K562 treated with DMSO at 1 percent for 24 hours (cell line): ENCODE data around the gene OR5AC2. TPM values are rescaled to one million over a fixed set of nuclear protein-coding genes. Genes with fewer than 3 reads are reported as not detected.

ENCODE experiments used
- total RNA-seq: library from RNA; unstranded; fragments of 300-600 nt; gene quantifications from 2 replicates; pipeline ENCODE4 v1.2.3, GENCODE V29; 2022; ENCODE audit warnings: low read depth; ENCODE audit not compliant: insufficient read depth

OR5AC2 gene, protein sequence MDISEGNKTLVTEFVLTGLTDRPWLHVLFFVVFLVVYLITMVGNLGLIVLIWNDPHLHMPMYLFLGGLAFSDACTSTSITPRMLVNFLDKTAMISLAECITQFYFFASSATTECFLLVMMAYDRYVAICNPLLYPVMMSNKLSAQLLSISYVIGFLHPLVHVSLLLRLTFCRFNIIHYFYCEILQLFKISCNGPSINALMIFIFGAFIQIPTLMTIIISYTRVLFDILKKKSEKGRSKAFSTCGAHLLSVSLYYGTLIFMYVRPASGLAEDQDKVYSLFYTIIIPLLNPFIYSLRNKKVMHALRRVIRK
- total RNA-seq = not detected in 2 replicates

DNA sequence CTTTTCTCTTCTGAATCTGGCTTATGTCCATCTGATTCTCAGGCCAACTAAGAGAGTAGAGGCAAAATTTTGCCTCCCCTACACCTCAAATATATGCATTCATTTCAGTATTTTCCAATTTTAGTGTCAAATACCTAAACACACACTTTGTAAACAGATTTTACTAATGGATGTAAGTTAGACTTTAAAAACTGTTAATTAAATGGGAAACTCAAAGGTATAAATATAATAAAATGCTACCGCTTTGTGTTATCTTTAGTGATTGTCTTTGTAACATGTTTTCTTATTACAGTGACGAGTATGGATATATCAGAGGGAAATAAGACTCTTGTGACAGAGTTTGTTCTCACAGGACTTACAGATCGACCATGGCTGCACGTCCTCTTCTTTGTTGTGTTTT, at the start of gene OR5AC2:
TSS of gene OR5AC2 (plus strand) at position 301 of the 400 bp plus-strand sequence. CDS start at position 301, 0 bp downstream.

DNA sequence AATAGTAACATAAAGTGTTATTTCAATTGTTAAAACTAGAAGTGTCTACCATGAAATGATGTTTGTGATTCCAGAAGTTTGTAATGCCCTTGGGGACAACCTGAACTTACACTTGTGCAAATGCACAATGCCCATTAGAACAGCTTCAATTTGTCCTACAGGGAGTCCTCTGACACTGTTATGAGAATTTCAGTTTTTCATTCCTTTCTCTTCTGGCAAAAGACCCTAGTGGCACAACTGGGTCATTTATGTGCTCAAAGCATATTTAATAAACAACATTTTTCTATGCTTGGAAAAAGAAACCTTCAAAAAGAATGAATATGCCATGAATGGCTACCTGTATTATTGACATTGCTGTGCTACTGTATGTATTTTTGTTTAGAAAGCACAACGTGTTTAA, 43.4 kb downstream of the OR5AC2 start, which contains the start of gene OR5H1:
TSS of gene OR5H1 (plus strand) at position 301 of the 400 bp plus-strand sequence. CDS start 1,977 bp downstream, outside the sequence.

Other genes starting within 250 kb of the OR5AC2 start
- gene RIOX2, start 114.7 kb upstream of the OR5AC2 start, total RNA-seq = 7.2 and 10.7 TPM in 2 replicates
- gene GABRR3, start 51.9 kb upstream of the OR5AC2 start, total RNA-seq = not detected in 2 replicates
- gene OR5H1, start 43.5 kb downstream of the OR5AC2 start, total RNA-seq = not detected in 2 replicates
- gene OR5H14, start 60.3 kb downstream of the OR5AC2 start, total RNA-seq = not detected in 2 replicates
- gene OR5H15, start 79.5 kb downstream of the OR5AC2 start, total RNA-seq = not detected in 2 replicates
- gene OR5H6, start 177.1 kb downstream of the OR5AC2 start, total RNA-seq = not detected in 2 replicates
- gene OR5H2, start 195.3 kb downstream of the OR5AC2 start, total RNA-seq = not detected in 2 replicates